IMR-90 (cell line): Measurements from ENCODE around the gene TMEM38B. TPM values are rescaled to one million over a fixed set of nuclear protein-coding genes. Genes with fewer than 3 reads are reported as not detected.

Source experiments
- ATAC-seq: fragments of 200-7000 bp; cut with Tn5 transposase; 2 replicates; pipeline ENCODE4 v1.9.1; 2020; ENCODE audit warnings: low read depth, mild to moderate bottlenecking, moderate library complexity
- BruUV-seq: library from RNA; stranded (reverse); fragments of 400-500 nt; replicated peaks from 2 replicates; lab custom pipeline; 2021; lab: Mats Ljungman, UMichigan
- CTCF ChIA-PET: fragments of 300-600 bp; formaldehyde crosslinking; extraction: SDS; loops from one replicate; lab custom pipeline; 2021; ENCODE audit warnings: antibody characterized with exemption; lab: Yijun Ruan, JAX
- POLR2A ChIA-PET: fragments of 300-600 bp; sonication (Branson Sonifier 250); formaldehyde crosslinking; loops from one replicate; lab custom pipeline; 2022; ENCODE audit warnings: antibody characterized with exemption; ENCODE audit not compliant: unreplicated experiment; lab: Charles Lee
- DNase-seq: peaks from one replicate; pipeline ENCODE4 v3.0.0; 2013
- H2AFZ ChIP-seq: replicated peaks from 2 replicates; pipeline ENCODE3; 2013; ENCODE audit warnings: low read length, mild to moderate bottlenecking; ENCODE audit not compliant: poor library complexity
- H2AK5ac ChIP-seq: 2 replicates; pipeline ENCODE4 v1.6.1; 2013; ENCODE audit warnings: low read depth, low read length, inconsistent platforms
- H2AK9ac ChIP-seq: replicated peaks from 2 replicates; pipeline ENCODE3; 2013; ENCODE audit warnings: mild to moderate bottlenecking, low read depth, low read length, moderate library complexity; ENCODE audit not compliant: poor library complexity
- H2BK120ac ChIP-seq: 2 replicates; pipeline ENCODE4 v1.6.1; 2013; ENCODE audit warnings: low read depth, low read length, inconsistent platforms
- H2BK15ac ChIP-seq: 3 replicates; pipeline ENCODE4 v1.6.1; 2013; ENCODE audit warnings: low read depth, low read length, inconsistent platforms
- H2BK20ac ChIP-seq: 2 replicates; pipeline ENCODE4 v1.6.1; 2013; ENCODE audit warnings: low read depth, mild to moderate bottlenecking, inconsistent platforms, low read length, moderate library complexity
- H2BK5ac ChIP-seq: 2 replicates; pipeline ENCODE4 v1.6.1; 2013; ENCODE audit warnings: mild to moderate bottlenecking, low read depth, low read length, inconsistent platforms; ENCODE audit not compliant: poor library complexity, severe bottlenecking
- H3K14ac ChIP-seq: replicated peaks from 2 replicates; pipeline ENCODE4 v1.6.1; 2013; ENCODE audit warnings: low read depth, low read length, inconsistent platforms
- H3K18ac ChIP-seq: 2 replicates; pipeline ENCODE4 v1.6.1; 2013; ENCODE audit warnings: low read depth, low read length, control low read depth
- H3K23ac ChIP-seq: 2 replicates; pipeline ENCODE4 v1.6.1; 2013; ENCODE audit warnings: low read depth, low read length, inconsistent platforms
- H3K27ac ChIP-seq: 2 replicates; pipeline ENCODE4 v1.5.1; 2013; ENCODE audit warnings: mild to moderate bottlenecking, control low read depth, low read length; ENCODE audit not compliant: insufficient read depth
- H3K27me3 ChIP-seq: 2 replicates; pipeline ENCODE4 v1.6.1; 2013; ENCODE audit warnings: low read length; ENCODE audit not compliant: control insufficient read depth, insufficient read depth
- H3K36me3 ChIP-seq: 2 replicates; pipeline ENCODE4 v1.6.1; 2013; ENCODE audit warnings: low read length, mixed read lengths; ENCODE audit not compliant: control insufficient read depth, insufficient read depth
- H3K4ac ChIP-seq: 2 replicates; pipeline ENCODE4 v1.6.1; 2013; ENCODE audit warnings: low read depth, low read length, inconsistent platforms
- H3K4me1 ChIP-seq: 2 replicates; pipeline ENCODE4 v1.6.1; 2013; ENCODE audit warnings: low read length, mixed read lengths; ENCODE audit not compliant: control insufficient read depth, insufficient read depth
- H3K4me2 ChIP-seq: 2 replicates; pipeline ENCODE4 v1.6.1; 2013; ENCODE audit warnings: low read depth, mild to moderate bottlenecking, control low read depth, low read length, moderate library complexity
- H3K4me3 ChIP-seq: 2 replicates; pipeline ENCODE4 v1.5.1; 2013; ENCODE audit warnings: low read depth, mild to moderate bottlenecking, control low read depth, low read length, moderate library complexity; ENCODE audit not compliant: insufficient read depth
- H3K56ac ChIP-seq: 2 replicates; pipeline ENCODE4 v1.6.1; 2013; ENCODE audit warnings: low read length, inconsistent platforms; ENCODE audit not compliant: insufficient read depth; ENCODE audit errors: extremely low read depth
- H3K79me1 ChIP-seq, 2 experiments: 2 replicates each; pipeline ENCODE4 v1.6.1; 2013; ENCODE audit warnings: low read length in 2 of 2, inconsistent platforms in 1 of 2, low read depth in 1 of 2
- H3K9ac ChIP-seq: 2 replicates; pipeline ENCODE4 v1.6.1; 2013; ENCODE audit warnings: low read depth, low read length, control low read depth
- H3K9me1 ChIP-seq: 2 replicates; pipeline ENCODE4 v1.6.1; 2013; ENCODE audit warnings: low read length, inconsistent platforms; ENCODE audit not compliant: insufficient read depth
- H3K9me3 ChIP-seq: 2 replicates; pipeline ENCODE4 v1.6.1; 2013; ENCODE audit warnings: low read length; ENCODE audit not compliant: control insufficient read depth, insufficient read depth
- H4K20me1 ChIP-seq: 2 replicates; pipeline ENCODE4 v1.6.1; 2013; ENCODE audit warnings: low read length, inconsistent platforms; ENCODE audit not compliant: insufficient read depth
- H4K5ac ChIP-seq: 2 replicates; pipeline ENCODE4 v1.6.1; 2013; ENCODE audit warnings: mild to moderate bottlenecking, low read depth, low read length, control low read depth
- H4K8ac ChIP-seq, 2 experiments: 2 replicates each; pipeline ENCODE4 v1.6.1; 2013; ENCODE audit warnings: low read depth in 2 of 2, low read length in 2 of 2, control low read depth in 1 of 2, inconsistent platforms in 1 of 2
- H4K91ac ChIP-seq: 2 replicates; pipeline ENCODE4 v1.6.1; 2013; ENCODE audit warnings: low read depth, low read length, inconsistent platforms; ENCODE audit not compliant: insufficient read depth
- CEBPB ChIP-seq: IDR thresholded peaks from 2 replicates; pipeline ENCODE4 v1.6.1; 2012; ENCODE audit warnings: low read depth, low read length, improper control_type of control experiment
- CHD1 ChIP-seq: IDR thresholded peaks from 2 replicates; pipeline ENCODE4 v1.6.1; 2012; ENCODE audit warnings: low read depth, low read length, improper control_type of control experiment
- CTCF ChIP-seq: conservative IDR thresholded peaks from 2 replicates; pipeline ENCODE4 v1.5.1; 2012; ENCODE audit warnings: mild to moderate bottlenecking, low read depth, low read length, improper control_type of control experiment
- FOS ChIP-seq: fragments of 150-350 bp; IDR thresholded peaks from 2 replicates; pipeline ENCODE4 v1.6.1; 2016; ENCODE audit warnings: low read depth, low read length
- WGBS, 2 experiments: methylation state at CpG; one replicate each; pipeline versions ENCODE4 v1.1.5 to v1.1.7; 2013; ENCODE audit warnings: missing lambda C conversion rate in 2 of 2; ENCODE audit not compliant: insufficient read length in 1 of 2; ENCODE audit errors: extremely low coverage in 2 of 2; 5-methylcytosine and 5-hydroxymethylcytosine counted together
- dilution Hi-C: fragments of 300-500 bp; cut with HindIII; formaldehyde crosslinking; loops from one replicate; pipeline ENCODE4 v1.14.3; 2018; ENCODE audit warnings: low sequenced_read_pairs; ENCODE audit not compliant: unreplicated experiment
- in situ Hi-C: fragments of 300-500 bp; cut with MboI; formaldehyde crosslinking; loops from 3 replicates; pipeline ENCODE4 v1.14.3; 2019; ENCODE audit warnings: low sequenced_read_pairs, inconsistent platforms, mixed read lengths
- intact Hi-C: fragments of 100-400 bp; cut with micrococcal nuclease; formaldehyde crosslinking; loops from 2 replicates; pipeline ENCODE4 v1.10.0; 2022
- polyA plus RNA-seq, 3 experiments: library from polyadenylated mRNA; depleted of rRNA; stranded (reverse); fragments of >200 nt; gene quantifications; 2 replicates each; pipeline ENCODE4 v1.2.3, GENCODE V29; 2012; ENCODE audit warnings: low replicate concordance in 1 of 3
- total RNA-seq: library from RNA; depleted of rRNA; stranded (reverse); fragments of >200 nt; gene quantifications from 2 replicates; pipeline ENCODE4 v1.2.3, GENCODE V29; 2012

The TMEM38B gene
- total and polyA plus RNA-seq, 2 of the 4 experiments (the other 2 are of a cell fraction): 3.3 to 11.5 TPM

DNA sequence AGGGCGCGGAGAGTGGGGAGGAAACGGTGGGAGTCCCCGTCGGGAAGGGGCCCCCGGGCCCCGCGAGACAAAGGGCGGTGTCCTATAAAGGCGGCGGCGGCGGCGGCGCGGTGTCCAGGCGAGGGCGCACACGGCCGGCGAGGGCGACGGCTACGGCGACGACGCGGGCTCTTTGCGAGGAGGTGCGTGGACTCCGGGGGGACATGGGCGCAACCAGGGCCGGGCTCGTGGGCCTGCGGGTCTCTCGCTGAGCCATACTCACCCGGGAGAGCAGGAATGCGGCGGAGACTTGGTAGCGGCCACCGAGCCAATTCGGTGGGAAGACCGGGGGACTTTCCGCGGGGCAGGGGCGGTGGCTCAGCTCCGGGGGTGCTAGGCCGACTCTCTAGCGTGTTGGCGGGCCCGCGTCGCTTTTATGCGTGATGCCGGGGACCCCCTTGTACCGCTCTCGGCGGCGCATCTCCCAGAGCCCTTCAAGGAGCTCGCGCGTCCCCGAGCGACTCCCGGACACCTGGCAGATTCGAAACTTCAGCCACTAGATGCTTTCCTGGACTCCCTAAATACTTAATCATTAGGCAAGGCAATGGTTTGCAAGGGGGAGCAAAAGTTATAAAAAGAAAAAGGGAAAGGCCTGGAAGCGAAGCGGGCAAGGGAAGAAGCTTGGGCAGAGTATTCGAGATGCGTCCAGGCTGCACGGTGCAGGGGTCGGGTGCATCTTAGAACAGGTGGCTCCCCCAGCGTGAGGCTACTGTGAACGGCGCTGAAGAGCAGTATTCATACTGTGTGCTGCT lies 38.0 kb upstream of the TMEM38B start:
- no peak overlapping the region for H3K27ac ChIP-seq

More for the DNA sequence above, 38.0 kb upstream of the TMEM38B start:
- peak; percentile 85 for ATAC-seq
- Histone ChIP-seq H4K91ac (no peak overlapping the region), H3K79me1 (no peaks in the 10 kb centered on the region), H4K20me1 (no peaks in the 10 kb centered on the region), H3K9ac (no peak overlapping the region), H2BK120ac (no peak overlapping the region), H3K23ac (no peak overlapping the region), H3K36me3 (no peaks in the 10 kb centered on the region), H3K4me3 (peak overlapping the region; percentile 47), H2BK15ac (no peak overlapping the region), H3K4ac (no peak overlapping the region), H3K4me1 (no peaks in the 10 kb centered on the region), H3K14ac (no peak overlapping the region), H2BK5ac (no peak overlapping the region), H4K5ac (no peak overlapping the region), H2AFZ (peak overlapping the region; percentile 82), H2AK9ac (no peak overlapping the region), H2BK20ac (no peak overlapping the region), H2AK5ac (no peak overlapping the region), H3K27me3 (peaks cover 36% of the 10 kb centered on the region), H3K56ac (no peak overlapping the region), H3K4me2 (peak overlapping the region; percentile 79), H3K9me1 (no peaks in the 10 kb centered on the region), H4K8ac (no peak overlapping the region), H3K18ac (no peak overlapping the region), H3K9me3 (no peaks in the 10 kb centered on the region)
- CTCF ChIA-PET: no interaction called here
- POLR2A ChIA-PET: no interaction called here
- dilution Hi-C loops: no loop called here
- intact Hi-C loops: no loop called here
- TF ChIP-seq CHD1: no peak
- TF ChIP-seq CEBPB: no peak
- TF ChIP-seq CTCF: 0 out of 2 replicates have a peak, but pooled peaks have one; percentile 4
- TF ChIP-seq FOS: no peak
- WGBS, 2 experiments: 2% methylated on average over 24 of the region's 75 CpGs; no CpG with 5 or more reads in 1 of the 2 experiments
- no peak for DNase-seq
- in situ Hi-C loops: no loop called here
- no TSS peak for BruUV-seq
